GM21723 (cell line): ENCODE measurements around the gene ADGRA3.

Experiments used
- ATAC-seq: cut with Tn5 transposase; IDR thresholded peaks from one replicate; pipeline ENCODE4 v1.9.1; 2021; ENCODE audit warnings: mild to moderate bottlenecking, moderate library complexity; ENCODE audit not compliant: unreplicated experiment

The ADGRA3 gene

DNA sequence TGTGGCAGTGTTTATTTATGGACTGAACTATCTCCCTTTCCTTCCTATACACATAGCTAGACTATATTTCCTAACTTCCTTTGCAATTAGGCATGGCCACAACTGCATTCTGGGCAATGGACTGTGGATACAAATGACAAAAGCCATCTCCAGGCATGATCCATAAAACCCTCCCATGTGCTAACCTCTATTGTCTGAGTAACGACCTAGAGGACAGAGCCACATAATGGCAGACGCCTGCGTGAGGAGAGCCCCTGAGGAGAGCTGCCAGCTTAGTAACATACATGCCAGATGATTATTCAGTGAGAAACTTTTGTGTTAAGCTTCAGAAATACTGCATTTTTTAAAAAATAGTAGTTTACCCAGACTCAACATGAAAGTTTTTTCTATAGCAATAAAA, 142.9 kb downstream of the ADGRA3 start:
- no peak for ATAC-seq

DNA sequence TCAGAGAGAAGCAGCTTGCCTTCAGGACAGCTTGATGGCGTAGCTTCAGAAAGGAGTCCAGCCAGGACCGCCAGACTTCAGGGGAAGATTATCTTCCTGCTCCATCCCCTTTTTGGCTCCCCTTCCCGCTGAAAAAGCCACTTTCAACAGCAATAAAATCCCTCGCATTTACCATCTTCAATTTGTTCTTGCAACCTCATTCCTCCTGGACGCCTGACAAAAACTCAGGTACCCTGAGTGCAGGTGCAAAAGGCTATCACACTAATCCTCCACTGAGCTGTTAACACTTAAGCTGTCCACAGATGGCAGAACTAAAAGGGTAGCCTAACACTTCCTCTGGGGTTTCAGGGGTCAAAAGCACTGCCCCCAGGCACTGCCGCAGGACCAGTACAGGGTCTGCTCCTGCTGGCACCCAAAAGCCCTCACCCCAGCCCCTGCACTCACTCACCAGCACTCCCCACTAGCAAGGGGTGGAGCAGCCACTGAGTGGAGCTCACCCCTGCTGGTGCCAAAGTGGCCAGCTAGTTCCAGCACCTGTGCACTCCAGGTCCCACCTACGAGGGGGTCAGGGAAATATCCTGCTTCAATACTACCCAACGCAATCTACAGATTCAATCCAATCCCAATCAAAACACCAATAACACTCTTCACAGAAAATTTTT, 145.8 kb downstream of the ADGRA3 start:
- ATAC-seq: no peak

DNA sequence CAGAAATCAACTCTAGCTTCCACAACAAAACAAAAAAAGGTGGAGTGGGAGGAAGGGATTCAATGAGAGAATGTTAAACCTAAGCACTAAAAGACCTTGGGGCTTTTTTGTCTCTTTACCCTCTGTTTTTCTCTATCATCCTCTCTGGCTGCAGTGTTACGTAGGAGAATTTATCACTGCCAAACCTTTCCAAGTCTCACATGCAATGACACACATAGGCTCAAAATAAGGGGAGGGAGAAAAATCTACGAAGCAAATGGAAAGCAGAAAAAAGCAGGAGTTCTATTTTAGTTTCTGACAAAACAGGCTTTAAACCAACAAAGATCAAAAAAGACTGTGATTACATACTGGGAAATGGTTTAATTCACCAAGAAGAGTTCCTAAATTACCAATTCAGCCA, 152.1 kb downstream of the ADGRA3 start:
- no peak for ATAC-seq

DNA sequence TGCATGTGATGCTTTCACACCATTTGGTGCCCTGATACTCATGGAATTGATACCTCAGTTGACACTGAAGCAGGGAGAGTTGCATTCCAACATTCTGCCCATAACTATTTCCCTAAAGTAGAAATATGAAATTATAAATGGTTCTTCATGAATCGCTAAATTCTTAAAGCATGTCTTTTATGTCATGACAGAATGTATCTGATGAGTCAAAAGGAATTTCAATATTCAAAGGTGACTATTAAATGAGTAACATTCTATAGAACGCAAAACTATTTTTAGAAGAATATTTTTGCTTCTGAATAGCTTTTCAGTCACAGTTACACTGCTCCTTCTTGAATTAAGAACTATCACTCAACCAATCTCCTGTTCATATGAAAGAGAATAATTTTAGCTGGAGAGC, 152.8 kb downstream of the ADGRA3 start:
- no peak for ATAC-seq

DNA sequence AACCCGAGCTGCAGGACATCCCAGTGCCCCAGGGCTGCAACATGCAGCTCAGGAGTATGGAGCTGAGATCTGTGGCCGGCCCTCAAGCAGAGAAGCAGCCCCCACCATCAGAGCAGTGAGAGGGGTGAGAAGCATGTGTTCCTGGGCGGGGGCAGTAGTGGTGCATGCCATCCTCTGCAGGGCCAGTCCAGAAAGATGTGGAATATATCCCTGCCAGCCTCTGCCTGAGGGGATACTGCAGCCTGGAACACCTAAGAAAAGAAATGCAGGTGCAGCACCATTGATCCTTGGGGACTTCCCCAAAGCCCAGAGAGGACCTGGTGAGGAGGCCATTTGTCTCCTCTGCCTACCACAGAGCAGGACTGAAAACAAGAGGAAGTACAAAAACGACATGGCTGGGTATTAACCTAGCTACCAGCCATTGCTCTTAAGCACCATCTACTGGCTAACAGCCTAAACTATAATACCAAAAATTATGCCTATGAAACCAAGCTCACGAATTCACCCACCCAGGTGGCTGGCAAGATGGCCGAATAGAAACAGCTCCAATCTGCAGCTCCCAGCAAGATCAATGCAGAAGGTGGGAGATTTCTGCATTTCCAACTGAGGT, 158.8 kb downstream of the ADGRA3 start:
- no peak for ATAC-seq

DNA sequence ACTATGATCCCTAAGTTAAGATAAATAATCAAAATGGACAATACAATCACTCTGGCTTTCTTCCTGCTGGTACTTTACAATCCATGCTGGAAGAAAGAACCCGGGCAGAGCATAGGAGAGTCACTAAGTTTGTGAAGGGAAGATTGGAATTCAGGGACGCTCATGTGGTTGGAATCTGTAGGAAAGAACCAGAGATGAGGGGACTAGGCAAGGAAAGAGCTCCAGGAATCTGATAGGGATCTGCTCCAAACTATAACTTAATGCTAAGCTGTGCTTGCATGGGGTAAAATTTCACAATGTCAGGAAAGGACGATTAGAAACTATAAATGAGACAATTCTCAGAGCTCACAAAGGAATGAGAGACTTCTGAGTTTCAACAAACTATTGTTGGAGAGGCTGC, 167.5 kb downstream of the ADGRA3 start:
- no peak for ATAC-seq

DNA sequence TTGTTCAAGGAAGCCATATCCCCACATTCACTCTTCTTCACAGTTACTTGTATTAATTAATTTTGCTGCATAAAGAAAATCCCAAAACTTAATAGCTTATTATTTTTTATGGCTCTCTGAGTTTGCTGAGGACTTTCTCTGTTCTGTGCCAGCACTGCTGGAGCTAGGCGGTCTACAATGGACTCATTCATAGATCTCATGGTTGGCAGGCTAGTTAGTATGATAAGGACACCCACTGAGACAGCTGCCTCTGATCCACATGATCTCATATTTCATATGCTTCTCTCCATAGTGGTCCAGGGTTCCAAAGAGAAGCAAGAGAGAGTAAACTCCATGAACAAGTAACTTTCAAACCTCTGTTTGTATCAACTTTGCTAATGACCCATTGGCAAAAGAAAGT, 170.2 kb downstream of the ADGRA3 start:
- ATAC-seq: no peak

DNA sequence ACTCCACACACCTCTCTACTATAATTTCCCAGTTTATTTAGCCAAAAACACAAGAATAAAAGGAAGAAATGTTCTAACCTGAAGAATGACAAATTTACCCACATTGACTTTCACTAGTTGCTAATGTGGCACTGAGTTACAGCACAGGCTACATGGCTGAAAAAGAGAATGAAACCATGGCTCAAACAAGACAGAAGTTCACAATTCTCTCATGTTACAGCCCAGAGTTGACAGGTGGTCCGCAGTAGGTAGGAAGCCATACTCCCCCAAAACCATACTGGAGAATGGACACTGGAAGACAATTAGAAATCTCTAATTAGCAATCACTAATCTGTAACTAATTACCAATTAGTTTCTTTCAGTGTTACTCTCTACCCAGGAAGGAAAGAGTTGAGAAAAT, 170.8 kb downstream of the ADGRA3 start:
- ATAC-seq: no peak

DNA sequence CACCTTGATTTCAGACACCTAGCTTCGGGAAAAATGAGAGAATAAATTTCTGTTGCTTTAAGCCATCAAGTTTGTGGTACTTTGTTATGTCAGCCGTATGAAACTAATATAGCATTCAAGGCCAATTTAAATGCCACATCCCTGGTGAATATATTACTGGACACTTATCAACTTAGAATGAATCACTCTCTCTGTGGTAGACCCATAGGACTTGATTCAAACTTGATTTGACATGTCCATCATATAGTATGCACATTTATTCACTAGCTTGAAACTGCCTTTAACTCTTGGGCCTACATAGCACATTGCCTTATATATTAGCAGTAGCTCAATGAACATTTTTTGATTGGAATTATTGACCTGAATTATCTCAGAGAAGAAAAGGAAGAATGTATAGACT, 172.3 kb downstream of the ADGRA3 start:
- no peak for ATAC-seq

DNA sequence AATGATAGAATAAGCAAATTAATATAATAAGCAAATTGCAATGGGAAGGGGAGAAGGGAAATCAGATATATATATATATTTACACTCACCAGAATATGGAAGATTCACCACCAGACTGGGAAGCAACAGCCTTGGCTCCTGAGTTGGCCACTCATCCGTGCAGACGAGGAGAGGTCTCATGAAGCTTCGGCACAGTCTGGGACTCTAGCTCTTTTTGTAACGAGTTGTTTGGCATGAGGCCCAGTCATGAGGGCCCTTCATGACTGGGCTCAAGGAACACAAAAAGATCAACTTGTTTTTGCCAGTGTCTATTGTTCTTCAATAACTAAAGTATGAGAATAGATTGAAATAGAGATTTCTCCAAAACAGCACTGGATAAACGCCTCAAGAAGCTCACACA, 176.4 kb downstream of the ADGRA3 start:
- ATAC-seq: no peak

DNA sequence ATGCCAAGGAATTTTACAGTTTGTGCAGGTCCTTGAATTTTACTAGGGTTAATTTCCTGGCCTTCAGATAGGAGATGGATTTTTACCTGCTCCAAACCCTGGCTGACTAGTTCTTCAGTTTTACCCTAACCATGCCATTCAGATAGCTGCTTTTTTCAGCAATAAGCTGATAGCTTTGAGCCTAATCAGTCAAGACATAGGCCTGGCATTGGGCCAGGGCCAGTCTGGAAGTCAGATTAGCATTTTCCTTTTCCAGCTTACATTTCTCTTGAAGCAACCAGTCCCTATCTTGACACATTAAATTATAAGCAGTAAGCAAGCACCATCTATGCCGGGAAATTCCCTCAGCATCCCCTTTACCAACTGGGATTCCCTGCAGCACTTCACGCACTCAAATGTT, 177.1 kb downstream of the ADGRA3 start:
- ATAC-seq: no peak
